ENCODE results near the gene RASA4B. TPM values are rescaled to one million over a fixed set of nuclear protein-coding genes. Genes with fewer than 3 reads are reported as not detected.
A peak's percentile ranks its signal among the peaks of the same experiment; 100 is the strongest.
"Not testable (repeated sequence)": the region's sequence is repeated elsewhere in the genome, so short reads cannot be mapped to it uniquely, and the experiment has no call there.

Gene RASA4B
- total and polyA plus RNA-seq, 9 of the 15 experiments (the other 6 are each of a cell fraction or from before 2014, with no cell fraction given) = 0.01 to 2.9 (median 1.5) TPM; not detected in 1

GRCh38 chr7:102479209-102479584, 38.4 kb downstream of the RASA4B start:
- H3K9me1 ChIP-seq (ENCODE audit: control insufficient read depth, insufficient read depth, low read length); H3K9ac ChIP-seq (ENCODE audit: insufficient read depth in 1 of 2, low read depth in 2 of 2, low read length in 2 of 2); H3K9me3 ChIP-seq (replicated peaks; ENCODE audit: control insufficient read depth, insufficient read depth, low read depth, low read length); DNase-seq (ENCODE audit: extremely low read depth in 1 of 4, low spot score in 3 of 4); intact Hi-C loops (cut with micrococcal nuclease); H3K4me1 ChIP-seq (replicated peaks in 1 of 2; ENCODE audit: control insufficient read depth in 2 of 2, insufficient read depth in 2 of 2, low read length in 2 of 2); H3K27me3 ChIP-seq (ENCODE audit: control insufficient read depth in 2 of 2, insufficient read depth in 2 of 2, low read length in 2 of 2); FAIRE-seq; H3K4me2 ChIP-seq (ENCODE audit: insufficient read depth, low read length); H4K20me1 ChIP-seq (replicated peaks; ENCODE audit: control insufficient read depth, insufficient read depth, low read length); H3K27ac ChIP-seq (ENCODE audit: extremely low read depth, low read depth, low read length); H3K79me2 ChIP-seq (ENCODE audit: control insufficient read depth, insufficient read depth, low read length); CTCF ChIA-PET (ENCODE audit: low intra/inter-chr PET ratio); H3K4me3 ChIP-seq; H3K36me3 ChIP-seq (ENCODE audit: control insufficient read depth, insufficient read depth, low read length); POLR2A ChIA-PET: not testable (repeated sequence)
- peak; percentile 64 for ATAC-seq
- in situ Hi-C loops (cut with MboI) = loop anchor here (25.0 kb wide), 1 partner anchor 583 kb away; the partner anchor contains the start of gene FBXL13
- TSS peak; percentile 80 for BruUV-seq (replicated peaks)
- H2AFZ ChIP-seq (ENCODE audit: low read depth, low read length) = peak overlapping the region; percentile 84
- WGBS (ENCODE audit: insufficient coverage, low coverage, missing lambda C conversion rate) = 0% methylated on average over 2 of the region's 10 CpGs

DNA sequence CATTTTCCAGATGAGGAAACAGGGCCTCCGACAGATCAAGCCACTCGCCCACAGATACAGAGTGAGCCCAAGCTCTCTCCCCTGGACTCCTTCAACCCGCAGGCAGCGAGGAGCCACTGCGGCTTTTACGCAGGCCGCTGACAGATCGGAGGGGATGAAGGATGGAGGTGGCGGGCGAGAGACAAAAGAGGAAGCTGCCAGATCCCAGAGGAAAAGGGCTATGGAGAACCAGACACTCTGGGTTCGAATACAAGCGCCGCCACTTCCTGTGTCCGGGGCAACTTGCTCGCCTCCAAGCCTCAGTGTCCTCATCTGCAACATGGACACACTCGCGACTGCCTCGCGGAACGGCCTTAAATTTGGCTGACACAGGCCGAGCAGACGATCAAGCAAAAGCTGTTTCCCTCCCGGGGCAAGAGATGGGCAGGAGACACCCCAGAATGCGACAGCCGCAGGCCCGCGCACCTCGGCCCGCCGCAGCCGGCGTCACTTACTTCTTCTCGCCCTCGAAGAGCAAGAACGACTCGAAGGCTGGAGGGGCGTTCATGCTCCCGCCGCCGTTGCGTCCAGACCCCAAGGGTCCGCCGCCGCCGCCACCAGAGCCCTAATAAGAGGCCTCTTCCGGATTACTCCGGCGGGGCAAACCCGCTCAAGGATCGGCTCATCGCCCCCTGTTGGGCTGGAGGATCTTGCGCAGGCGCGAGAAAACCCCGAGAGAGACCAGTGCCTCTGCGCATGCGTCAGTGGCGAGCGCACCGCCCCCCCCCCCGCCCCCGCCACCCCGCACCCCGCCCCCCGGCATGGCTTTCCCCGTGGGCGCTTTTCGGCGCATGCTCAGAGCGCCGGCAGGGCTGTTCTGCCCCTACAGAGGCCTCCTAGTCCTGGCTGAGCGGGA, 39.0 kb downstream of the RASA4B start, which contains the start of gene POLR2J:
Gene POLR2J (minus strand): TSS at position 609 of the 895 bp plus-strand sequence. CDS start 62 bp downstream, at position 547.
- H3K79me2 ChIP-seq (ENCODE audit: control insufficient read depth, insufficient read depth, low read length); H3K36me3 ChIP-seq (ENCODE audit: control insufficient read depth, insufficient read depth, low read length); H3K4me1 ChIP-seq (replicated peaks in 1 of 2; ENCODE audit: control insufficient read depth in 2 of 2, insufficient read depth in 2 of 2, low read length in 2 of 2); POLR2A ChIA-PET; H3K27ac ChIP-seq (ENCODE audit: extremely low read depth, low read depth, low read length); H4K20me1 ChIP-seq (replicated peaks; ENCODE audit: control insufficient read depth, insufficient read depth, low read length); H3K9me1 ChIP-seq (ENCODE audit: control insufficient read depth, insufficient read depth, low read length); FAIRE-seq; H3K9me3 ChIP-seq (replicated peaks; ENCODE audit: control insufficient read depth, insufficient read depth, low read depth, low read length); CTCF ChIA-PET (ENCODE audit: low intra/inter-chr PET ratio); intact Hi-C loops (cut with micrococcal nuclease); H3K27me3 ChIP-seq (ENCODE audit: control insufficient read depth in 2 of 2, insufficient read depth in 2 of 2, low read length in 2 of 2): not testable (repeated sequence)
- 1% methylated on average over 16 of the region's 72 CpGs for WGBS (ENCODE audit: insufficient coverage, low coverage, missing lambda C conversion rate)
- in situ Hi-C loops (cut with MboI) = loop anchor here (25.0 kb wide), 1 partner anchor 584 kb away; the partner anchor contains the start of gene FBXL13
- ATAC-seq = peak; percentile 95
- Histone ChIP-seq H2AFZ (ENCODE audit: low read depth, low read length) (peak within 1 kb of the TSS; percentile 84), H3K9ac (ENCODE audit: insufficient read depth in 1 of 2, low read depth in 2 of 2, low read length in 2 of 2) (peak within 1 kb of the TSS; percentile 51 to 85; a peak in 3 of 4 replicates), H3K4me3 (peak within 1 kb of the TSS; percentile 48), H3K4me2 (ENCODE audit: insufficient read depth, low read length) (peak within 1 kb of the TSS; percentile 32; the same call in 1 of the 2 replicates)
- peak in 1 of 4 experiments; percentile 91 for DNase-seq (ENCODE audit: extremely low read depth in 1 of 4, low spot score in 3 of 4)
- BruUV-seq (replicated peaks) = TSS peak; percentile 89
- TF ChIP-seq NRF1 (conservative IDR thresholded peaks at IDR 0.05 in 1 of 2, IDR thresholded peaks at IDR 0.05 in 1 of 2) = peak; percentile 70 to 71
- peak; percentile 34 for TF ChIP-seq RBBP5 (IDR thresholded peaks at IDR 0.05; ENCODE audit: borderline replicate concordance, insufficient read depth, low read length, poor library complexity, severe bottlenecking)
- TF ChIP-seq GABPA (tag; conservative IDR thresholded peaks at IDR 0.05; ENCODE audit: low read depth) = peak; percentile 82
- peak in 2 of 3 experiments; percentile 47 to 60; a peak in 4 of 6 replicates for TF ChIP-seq CTCF (IDR thresholded peaks at IDR 0.05 in 2 of 3, conservative IDR thresholded peaks at IDR 0.05 in 1 of 3; ENCODE audit: insufficient read depth in 2 of 3, low read depth in 1 of 3, low read length in 3 of 3)
- TF ChIP-seq, protein P1, sequence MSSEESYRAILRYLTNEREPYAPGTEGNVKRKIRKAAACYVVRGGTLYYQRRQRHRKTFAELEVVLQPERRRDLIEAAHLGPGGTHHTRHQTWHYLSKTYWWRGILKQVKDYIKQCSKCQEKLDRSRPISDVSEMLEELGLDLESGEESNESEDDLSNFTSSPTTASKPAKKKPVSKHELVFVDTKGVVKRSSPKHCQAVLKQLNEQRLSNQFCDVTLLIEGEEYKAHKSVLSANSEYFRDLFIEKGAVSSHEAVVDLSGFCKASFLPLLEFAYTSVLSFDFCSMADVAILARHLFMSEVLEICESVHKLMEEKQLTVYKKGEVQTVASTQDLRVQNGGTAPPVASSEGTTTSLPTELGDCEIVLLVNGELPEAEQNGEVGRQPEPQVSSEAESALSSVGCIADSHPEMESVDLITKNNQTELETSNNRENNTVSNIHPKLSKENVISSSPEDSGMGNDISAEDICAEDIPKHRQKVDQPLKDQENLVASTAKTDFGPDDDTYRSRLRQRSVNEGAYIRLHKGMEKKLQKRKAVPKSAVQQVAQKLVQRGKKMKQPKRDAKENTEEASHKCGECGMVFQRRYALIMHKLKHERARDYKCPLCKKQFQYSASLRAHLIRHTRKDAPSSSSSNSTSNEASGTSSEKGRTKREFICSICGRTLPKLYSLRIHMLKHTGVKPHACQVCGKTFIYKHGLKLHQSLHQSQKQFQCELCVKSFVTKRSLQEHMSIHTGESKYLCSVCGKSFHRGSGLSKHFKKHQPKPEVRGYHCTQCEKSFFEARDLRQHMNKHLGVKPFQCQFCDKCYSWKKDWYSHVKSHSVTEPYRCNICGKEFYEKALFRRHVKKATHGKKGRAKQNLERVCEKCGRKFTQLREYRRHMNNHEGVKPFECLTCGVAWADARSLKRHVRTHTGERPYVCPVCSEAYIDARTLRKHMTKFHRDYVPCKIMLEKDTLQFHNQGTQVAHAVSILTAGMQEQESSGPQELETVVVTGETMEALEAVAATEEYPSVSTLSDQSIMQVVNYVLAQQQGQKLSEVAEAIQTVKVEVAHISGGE (CRISPR knock-in tag; IDR thresholded peaks at IDR 0.05) = peak in 1 of 3 experiments; percentile 51; a peak in 1 of 6 replicates
- peak; percentile 72 for TF ChIP-seq RBFOX2 (IDR thresholded peaks at IDR 0.05; ENCODE audit: low read depth, low read length)
